HG03439 (cell line): ENCODE measurements around the gene ABLIM1.

Experiments
- ATAC-seq: cut with Tn5 transposase; IDR thresholded peaks from one replicate; pipeline ENCODE4 v1.9.1; 2021; ENCODE audit warnings: mild to moderate bottlenecking, moderate library complexity; ENCODE audit not compliant: unreplicated experiment

The ABLIM1 gene

DNA sequence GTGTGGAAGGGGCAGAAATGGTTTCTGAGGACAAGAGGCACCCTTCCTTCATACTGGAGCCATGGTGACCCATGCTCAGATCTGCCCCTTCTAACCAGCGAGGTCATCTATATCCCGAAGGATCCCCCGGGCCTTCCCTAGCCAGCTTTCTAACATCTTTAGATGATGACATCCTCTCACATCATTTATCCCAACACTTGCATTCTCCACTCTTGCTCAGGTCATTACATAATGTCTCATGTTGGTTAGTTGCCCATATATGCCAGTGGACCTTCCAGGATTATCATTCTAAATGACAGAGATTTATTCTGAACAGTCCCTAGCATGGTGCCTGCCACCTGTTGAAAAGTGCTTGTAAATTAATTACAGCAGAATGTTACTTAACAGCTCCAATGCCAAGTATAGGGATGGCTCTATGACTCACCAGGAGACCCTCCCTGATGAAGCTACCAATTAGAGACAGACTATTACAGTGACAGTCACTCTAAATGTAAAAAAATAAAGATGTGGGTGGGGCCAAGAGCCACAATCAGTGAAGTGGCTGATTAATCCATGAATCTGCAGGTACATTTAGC lies 22.6 kb upstream of the ABLIM1 start:
- ATAC-seq = no peak

DNA sequence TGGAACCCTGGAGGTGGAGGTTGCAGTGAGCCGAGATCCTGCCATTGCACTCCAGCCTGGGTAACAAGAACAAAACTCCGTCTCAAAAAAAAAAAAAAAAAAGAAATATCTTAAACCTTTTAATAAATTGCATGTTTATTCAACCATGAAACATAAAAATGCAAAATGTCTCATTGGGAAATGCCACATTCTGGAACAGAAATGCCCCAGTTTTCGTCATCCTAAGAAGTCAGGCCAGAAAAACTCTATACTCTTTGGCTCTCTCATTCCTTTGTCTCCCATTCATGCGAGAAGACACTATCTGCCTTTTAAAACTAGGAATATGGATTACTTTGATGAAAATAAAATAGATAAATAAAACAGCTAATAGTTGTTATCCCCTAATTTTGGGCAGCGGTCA lies 21.5 kb upstream of the ABLIM1 start:
- no peak for ATAC-seq

DNA sequence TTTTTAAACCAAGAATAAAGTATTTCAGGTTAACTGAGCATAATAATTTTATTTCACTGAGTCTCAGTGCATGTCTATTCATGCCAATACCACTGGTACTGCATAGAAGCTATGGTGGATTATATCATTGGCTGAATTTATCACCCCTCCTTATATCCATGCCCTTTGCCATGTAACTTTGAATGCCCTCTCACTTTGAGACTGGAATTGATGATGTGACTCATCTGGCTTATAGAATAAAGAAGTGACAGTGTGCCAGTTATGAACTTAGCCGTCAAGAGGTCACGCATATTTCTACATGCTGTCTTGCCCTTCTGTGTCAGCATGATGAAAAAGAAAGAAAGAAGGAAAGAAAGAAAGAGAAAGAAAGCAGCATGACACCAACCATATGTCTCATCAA lies 20.7 kb upstream of the ABLIM1 start:
- ATAC-seq = no peak

DNA sequence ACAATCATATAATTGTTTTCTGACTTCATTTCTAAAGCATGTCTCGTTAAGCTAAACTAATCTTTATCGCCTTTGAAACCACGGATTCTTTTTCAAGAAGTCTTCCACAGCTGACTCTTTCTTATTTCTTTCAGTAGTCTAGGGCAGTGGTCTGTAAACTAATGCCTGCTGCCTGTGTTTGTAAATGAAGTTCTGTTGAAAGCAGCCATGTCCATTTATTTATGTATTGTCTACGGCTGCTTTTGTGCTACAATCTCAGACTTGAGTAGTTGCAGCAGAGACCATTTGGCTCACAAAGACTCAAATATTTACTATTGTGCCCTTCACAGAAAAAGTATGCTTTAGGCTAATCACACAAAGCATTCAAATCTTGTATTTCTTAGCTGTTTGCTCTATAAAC lies 20.3 kb upstream of the ABLIM1 start:
- no peak for ATAC-seq

DNA sequence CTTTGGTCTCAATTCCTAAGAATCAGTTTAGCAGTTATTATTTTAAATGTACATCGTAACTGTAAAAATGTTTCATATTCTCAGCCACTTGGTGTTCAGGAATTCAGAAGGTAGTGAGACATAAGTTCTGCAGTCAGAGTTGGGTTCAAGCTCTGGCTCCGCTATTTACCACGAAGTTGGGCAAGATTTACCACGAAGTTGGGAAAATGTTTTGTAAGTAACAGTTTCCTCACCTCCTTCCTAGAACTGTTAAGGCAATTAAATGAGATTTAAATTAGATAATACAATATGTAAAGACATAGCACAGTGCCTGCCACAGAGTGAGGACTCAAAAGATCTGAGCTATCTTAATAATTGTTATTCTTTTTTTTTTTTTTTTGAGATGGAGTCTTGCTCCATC lies 16.3 kb upstream of the ABLIM1 start:
- ATAC-seq = no peak

DNA sequence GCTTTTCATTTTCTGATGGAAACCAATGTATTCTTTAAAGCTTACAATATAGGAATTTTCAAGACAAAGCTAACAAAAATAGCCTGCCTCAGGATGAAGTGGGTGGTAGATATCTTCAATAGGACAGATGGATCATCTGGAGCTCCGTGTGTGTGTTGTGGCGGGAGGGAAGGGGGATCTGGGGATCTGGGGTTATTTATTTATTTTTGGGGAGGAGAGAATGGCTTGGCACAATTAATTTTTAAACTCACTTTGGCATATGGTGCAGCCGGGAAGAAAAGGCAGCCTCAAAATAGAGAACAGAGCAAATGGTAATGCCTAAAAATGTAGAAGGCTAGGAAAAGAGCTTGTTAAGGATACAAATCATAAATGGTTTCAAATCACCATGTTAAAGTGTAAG lies 11.6 kb upstream of the ABLIM1 start:
- no peak for ATAC-seq

DNA sequence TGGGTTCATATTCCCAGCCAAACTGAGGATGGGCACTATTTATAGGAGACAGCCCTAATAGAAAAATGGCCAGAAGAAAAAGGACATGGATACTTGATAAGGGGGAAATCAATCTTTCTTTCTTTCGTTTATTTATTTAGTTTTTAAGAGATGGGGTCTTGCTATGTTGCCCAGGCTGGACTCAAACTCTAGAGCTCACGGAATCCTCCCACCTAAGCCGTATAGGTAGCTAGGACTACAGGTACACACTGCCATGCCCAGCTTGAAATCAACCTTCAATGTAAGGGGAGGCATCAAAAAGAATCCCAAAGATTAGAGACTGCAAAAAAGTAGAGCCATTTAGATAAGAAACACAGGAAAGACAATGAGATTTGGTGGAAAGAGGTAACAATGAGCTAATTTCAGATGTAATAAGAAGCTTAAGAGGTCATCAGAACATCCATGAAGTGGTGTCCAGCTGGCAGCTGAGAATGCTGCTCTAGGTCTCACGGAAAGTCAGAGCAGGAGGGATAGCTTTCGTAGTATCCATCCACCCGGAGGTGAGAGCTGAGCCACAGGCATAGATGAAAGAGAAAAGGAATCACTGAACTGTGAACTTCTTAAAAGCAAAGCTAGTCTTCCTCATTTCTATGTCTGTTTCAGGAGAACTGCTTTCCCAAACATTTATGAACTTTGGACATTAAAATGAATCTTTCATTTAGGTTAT lies 10.5 kb upstream of the ABLIM1 start:
- ATAC-seq = no peak

DNA sequence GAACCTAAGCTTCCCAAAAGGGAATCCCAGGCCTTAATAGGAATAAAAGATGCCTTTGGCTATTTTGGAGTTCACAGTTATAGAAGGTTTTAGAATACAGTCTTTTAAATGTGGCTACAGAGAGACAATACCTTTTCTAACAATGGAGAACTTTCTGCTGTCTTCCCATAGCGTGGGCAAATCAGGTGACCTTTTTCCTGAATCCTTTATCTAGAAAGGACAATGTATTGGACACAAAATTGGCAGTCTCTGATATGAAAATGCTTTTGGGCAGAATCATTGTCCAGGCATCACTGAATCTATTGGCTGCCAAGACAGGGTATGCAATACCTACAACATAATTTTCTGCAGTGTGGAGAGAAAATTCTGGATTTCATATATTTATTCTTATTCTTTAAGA lies 7.8 kb upstream of the ABLIM1 start:
- ATAC-seq = no peak

DNA sequence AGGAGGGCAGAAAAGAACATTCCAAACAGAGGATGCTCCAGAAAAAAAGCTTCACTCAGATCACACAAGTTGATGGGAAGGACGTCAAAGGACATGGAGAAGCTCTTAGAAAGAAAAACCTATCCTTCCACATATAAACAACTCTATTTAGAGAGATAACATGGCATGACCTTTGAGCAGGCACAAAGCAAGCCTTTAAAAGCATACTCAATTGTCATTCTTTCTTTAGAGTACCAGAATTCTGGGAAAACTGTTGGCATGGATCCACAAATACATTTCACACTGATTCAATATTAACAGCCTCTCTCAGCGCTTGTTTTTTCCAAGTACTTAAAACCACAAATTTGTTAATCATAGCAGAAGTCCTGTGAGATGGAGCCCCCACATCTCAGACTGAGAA lies 7.3 kb upstream of the ABLIM1 start:
- no peak for ATAC-seq

DNA sequence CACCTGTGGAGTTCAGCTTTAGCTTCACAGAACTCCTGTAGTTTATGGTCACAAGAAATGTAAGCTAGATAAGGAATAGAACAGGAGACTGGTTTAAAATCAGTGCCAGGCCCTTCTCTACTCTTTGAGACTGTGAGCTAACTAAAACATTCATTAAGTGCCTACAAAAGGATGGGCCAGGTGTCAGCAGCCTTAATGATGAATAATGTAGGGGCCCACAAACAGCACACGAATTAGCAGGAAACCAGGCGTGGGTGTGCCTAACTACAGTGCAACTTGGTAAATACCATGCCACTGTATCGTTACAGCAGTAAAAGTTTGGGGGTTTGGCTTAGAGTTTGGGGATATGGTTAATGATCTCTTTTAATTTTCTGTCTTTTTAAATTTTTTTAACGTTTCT lies 6.1 kb upstream of the ABLIM1 start:
- no peak for ATAC-seq

DNA sequence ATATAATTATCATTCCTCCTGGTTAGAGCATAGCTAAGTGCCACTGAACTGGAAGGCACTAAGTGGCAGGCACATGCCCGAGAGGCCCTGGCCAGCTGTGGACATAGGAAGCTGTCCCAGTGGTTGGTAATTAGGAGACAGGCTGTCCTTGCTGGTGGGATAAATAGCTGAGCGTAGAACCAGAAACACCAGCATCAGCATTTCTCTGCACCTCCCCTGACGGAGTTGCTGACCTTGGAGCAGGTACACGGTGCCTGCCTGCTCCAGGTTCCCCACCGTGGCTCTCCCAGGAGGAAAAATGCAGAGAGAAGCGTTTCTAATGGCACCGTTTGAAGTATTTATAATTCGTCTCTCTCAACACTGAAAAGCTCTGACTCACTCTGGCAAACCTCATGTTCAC lies 5.6 kb upstream of the ABLIM1 start:
- no peak for ATAC-seq

DNA sequence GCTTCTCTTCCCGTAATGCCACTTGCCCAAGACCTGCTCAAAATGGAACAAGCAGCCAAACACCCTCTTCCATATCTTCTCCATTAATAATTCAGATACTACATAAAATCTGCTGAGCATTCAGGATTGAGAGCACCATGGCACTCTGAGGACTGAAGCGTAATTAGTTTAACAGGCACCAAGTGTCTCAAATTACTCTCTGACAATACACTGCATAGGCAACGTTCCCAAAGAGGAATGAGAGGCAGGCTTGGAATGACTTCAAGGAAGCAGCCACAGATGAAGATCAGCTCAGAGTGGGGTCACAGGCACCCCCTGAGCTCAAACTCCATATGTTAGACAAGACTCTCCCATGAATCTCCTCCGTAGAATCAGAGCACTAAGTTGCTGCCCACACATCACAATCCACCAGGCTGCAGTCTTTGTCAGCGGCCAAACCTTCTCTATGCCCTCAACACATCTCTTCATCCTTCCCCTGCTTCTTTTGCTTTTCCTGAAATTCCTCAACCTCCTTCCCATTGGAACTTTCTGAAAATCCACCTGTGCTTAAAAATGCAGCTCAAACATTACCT lies 4.7 kb upstream of the ABLIM1 start:
- ATAC-seq = no peak

DNA sequence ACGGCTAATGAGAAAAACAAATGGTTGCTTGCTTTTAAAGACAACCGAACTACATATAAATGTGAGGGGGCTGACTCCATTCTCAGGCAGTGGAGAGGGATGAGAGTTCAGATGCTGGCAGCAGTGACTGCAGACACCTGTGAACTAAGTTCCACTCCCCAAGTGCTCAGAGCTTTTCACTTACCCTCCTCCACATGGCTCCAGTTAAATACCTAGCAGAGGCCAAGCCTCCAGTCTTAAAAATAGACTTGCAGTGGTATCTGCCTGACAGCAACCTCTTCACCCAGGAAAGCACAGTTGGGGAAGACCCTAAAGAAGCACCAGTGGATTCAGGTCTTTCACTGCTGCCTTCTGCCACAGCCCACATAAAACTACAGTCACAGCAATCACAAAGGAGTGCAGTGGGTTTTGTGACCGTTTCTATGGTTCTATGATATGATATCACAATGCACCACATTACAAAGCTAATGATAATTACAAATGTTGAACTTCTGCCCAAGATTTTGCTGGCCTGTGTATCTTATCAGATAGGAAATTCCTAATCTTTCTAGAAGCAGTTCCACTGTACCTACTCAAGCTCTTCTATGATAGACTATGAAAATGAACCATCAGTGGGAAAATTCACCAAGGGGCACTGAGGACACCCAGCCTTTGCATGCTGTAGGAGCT lies 3.3 kb upstream of the ABLIM1 start:
- no peak for ATAC-seq

DNA sequence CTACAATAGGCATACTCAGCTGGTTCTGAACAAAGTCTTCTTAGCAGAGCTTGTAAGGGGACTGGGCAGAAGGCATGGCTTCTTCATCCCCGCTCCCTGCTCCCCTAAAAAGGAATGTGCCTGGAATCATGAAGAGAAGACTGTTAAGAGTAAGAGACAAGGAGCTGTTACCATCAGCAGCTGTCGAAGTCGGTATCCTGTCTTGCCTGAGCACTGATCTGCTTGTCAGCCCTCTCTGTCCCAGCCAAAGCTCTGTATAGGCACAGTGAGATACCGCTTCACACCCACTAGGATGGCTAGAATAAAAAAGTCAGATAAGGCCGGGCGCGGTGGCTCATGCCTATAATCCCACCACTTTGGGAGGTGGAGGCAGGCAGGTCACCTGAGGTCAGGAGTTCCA lies 2.4 kb downstream of the ABLIM1 start:
- no peak for ATAC-seq

DNA sequence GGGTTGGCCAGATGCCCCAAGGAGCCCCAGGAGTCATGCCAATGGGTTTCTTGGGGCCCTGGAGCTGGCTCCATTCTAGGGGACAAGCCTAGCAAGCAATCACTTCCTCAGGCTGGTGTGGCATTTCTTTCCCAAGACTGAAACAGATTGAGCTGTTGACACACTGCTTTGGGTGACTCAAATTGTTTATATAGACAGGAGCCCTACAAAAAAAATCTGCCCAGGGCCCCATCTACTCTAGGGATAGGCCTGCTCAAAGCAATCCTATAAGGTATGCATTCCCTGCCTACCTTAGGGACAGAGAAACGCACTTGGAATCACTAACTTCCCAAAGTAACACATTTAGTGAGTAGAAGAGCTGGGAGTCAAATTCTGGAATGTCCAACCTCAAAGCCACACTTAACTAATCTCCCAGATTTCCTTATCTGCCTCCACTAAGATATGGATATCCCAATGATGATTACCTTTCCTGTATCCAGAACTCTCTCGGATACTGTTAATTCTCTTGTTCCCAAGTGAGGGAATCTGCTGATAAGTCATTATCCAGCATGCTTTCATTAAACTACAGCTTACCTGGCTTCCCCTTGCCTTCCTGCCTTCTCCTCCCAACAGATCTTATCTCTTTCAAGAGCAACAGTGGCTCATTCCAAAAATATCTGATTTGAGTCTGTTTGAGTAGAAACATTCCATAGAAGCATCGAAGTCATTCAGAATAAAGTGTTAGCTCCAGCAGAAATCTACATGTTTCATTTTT lies 3.1 kb downstream of the ABLIM1 start:
- no peak for ATAC-seq

DNA sequence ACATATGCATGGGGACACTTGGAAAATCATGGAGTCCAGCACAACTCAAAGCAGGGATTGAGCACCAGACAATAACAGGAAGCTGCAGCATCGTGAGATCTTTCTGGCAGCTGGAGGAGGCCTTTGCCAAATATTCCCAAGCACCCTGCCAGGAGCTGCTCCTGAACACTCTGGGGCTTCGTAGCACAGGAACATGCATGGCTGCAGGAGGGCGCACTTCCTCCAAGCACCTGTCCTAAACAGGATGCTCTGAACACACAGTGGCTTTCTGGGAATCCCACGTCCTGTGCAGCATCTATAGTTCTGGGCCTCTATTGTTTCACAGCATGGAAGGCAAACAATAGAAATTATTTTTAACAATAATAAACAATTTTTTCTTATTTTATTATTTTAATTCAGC lies 4.1 kb downstream of the ABLIM1 start:
- no peak for ATAC-seq

DNA sequence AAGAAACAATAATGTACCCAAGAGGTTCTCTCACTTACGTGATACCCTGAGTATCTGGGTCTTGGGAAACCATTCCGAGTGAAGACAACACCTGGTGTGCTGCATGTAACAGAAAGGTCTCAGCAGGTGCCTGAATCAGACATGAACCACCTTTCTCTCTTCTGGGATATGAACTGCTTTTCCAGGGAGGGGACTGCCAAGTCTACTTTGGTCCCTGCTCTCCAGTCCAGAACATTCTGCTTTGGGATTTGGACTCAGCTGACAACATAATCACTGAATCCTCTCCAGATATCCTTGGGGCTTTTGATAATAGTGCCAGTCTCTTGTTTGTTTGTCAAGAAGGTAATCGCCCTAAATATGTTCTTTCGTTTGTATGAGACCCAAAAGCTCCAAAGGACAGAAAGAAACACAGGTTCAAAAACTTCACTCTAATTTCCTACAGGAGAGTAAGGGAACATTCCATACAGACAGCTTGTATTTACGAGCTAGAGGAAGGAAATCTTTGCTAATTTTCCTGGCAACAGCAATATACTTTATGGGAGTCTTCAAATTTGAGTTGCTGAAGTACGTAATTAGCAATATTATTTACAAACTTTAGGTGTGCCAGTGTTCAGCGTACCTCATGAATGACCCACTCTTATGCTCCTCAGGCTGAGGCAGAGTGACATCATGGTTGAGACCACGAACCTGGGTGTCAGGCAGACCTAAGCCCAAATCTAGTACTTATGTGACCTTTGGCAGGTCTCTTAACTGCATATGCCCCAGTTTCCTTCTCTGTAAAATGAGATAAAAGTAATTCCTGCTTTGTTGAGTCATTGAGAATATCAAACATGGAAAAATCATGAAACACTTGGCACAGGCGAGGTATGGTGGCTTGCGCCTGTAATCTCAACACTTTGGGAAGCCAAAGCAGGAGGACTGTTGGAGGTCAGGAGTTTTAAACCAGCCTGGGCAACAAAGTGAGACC lies 5.4 kb downstream of the ABLIM1 start:
- ATAC-seq = no peak

DNA sequence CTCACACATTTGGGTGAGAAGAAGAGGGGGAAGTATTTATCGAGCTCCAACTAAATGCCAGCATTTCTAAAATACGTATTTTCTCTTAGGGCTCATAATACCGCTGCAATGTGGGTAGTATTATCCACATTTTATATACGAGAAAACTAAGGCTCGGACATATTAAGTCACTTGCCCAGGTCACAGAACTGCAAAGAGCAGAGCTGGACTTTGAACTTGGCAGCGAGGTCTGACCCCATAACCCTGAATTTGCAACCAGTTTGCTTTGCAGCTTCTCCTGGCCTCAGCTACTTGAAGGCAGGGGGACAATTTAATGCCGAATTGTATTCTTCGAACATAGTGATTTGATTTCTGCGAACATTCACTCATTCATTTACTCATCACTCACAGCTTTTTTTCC lies 7.2 kb downstream of the ABLIM1 start:
- ATAC-seq = no peak

DNA sequence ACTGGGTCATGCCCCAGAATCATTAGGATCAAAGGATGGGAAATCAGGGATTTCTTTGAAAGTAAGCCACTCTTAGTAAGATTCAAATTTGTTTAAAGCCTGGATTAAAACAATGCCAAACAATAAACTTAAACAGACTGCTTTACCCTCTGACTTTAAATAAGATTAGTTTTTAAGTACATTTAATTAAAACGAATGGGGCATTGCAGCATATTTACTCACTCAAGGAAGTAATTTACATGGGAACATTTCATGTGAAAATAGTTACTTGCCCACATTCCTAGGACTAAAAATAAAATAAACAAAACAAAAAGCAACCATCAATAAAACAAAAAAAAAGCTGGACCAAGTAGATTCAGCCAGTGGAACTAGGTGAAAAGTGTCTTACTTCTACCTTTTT lies 7.8 kb downstream of the ABLIM1 start:
- ATAC-seq = no peak

DNA sequence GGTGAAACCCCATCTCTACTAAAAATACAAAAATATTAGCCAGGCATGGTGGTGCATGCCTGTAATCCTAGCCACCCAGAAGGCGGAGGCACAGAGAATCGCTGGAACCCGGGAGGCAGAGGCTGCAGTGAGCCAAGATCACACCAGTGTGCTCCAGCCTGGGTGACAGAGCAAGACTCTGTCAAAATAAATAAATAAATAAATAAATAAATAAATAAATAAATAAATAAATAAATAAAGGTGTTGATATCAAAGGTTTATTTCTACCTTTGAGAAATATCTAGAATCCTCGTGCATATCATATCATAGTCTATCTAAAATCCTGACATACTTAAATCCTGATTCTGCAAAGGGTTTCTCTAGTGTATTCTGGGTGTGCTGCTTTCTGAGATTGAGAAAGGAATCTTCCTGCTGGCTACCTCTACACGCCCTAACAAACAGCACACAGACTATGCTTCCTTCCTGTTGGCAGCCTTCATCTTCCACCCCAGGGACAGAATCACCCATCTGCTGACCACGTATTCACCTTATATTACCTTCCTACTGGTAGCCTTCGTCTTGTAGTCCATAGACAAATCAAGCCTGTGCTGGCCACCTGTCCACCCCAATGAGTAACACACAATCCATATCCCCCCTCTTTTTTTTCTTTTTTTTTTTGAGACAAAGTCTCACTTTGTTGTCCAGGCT lies 8.7 kb downstream of the ABLIM1 start:
- no peak for ATAC-seq
